ENCODE measurements around the gene MAPK8. TPM values are rescaled to one million over a fixed set of nuclear protein-coding genes. Genes with fewer than 3 reads are reported as not detected.

Gene MAPK8
- total and polyA plus RNA-seq, 2 of the 4 experiments (the other 2 are of a cell fraction) = 41.5 to 54.7 TPM

- Histone ChIP-seq H3K4me1 (ENCODE audit: control insufficient read depth, insufficient read depth, low read length) (peaks cover 14% of the 10 kb centered on the region), H3K27me3 (ENCODE audit: control insufficient read depth, insufficient read depth, low read length) (no peaks in the 10 kb centered on the region), H3K79me1 (ENCODE audit: low read depth in 1 of 2, low read length in 2 of 2) (peaks cover 15 to 60% of the 10 kb centered on the region in 2 experiments), H3K56ac (ENCODE audit: extremely low read depth, insufficient read depth, low read length) (no peak overlapping the region), H4K8ac (ENCODE audit: low read depth in 2 of 2, low read length in 2 of 2) (peak overlapping the region in 1 of 2 experiments; percentile 45; a peak in 2 of 4 replicates), H2BK20ac (ENCODE audit: low read depth, low read length) (no peak overlapping the region), H2BK15ac (ENCODE audit: low read depth, low read length) (no peak overlapping the region), H3K14ac (replicated peaks; ENCODE audit: low read depth, low read length) (0 out of 2 replicates have a peak overlapping the region, but pooled peaks have one; percentile 25), H3K9me1 (ENCODE audit: insufficient read depth, low read length) (peaks cover 10% of the 10 kb centered on the region; the same call in 1 of the 2 replicates), H4K5ac (ENCODE audit: low read depth, low read length) (peak overlapping the region; percentile 19; the same call in 1 of the 2 replicates), H3K27ac (ENCODE audit: insufficient read depth, low read length) (no peak overlapping the region), H3K4me2 (ENCODE audit: low read depth, low read length) (0 out of 2 replicates have a peak overlapping the region, but pooled peaks have one; percentile 1), H4K91ac (ENCODE audit: insufficient read depth, low read depth, low read length) (peak overlapping the region; percentile 39), H4K20me1 (ENCODE audit: insufficient read depth, low read length) (no peaks in the 10 kb centered on the region; the same call in 1 of the 2 replicates), H3K9me3 (ENCODE audit: control insufficient read depth, insufficient read depth, low read length) (no peaks in the 10 kb centered on the region), H3K4ac (ENCODE audit: low read depth, low read length) (peak overlapping the region; percentile 69), H2BK5ac (ENCODE audit: low read depth, low read length, poor library complexity, severe bottlenecking) (peak overlapping the region; percentile 21), H2AK5ac (ENCODE audit: low read depth, low read length) (no peak overlapping the region; the same call in 1 of the 2 replicates), H3K23ac (ENCODE audit: low read depth, low read length) (no peak overlapping the region; the same call in none of the 2 replicates), H3K4me3 (ENCODE audit: insufficient read depth, low read depth, low read length) (no peak overlapping the region), H2AFZ (replicated peaks; ENCODE audit: low read length, poor library complexity) (peak overlapping the region; percentile 8), H3K36me3 (ENCODE audit: control insufficient read depth, insufficient read depth, low read length) (no peaks in the 10 kb centered on the region), H3K18ac (ENCODE audit: low read depth, low read length) (peak overlapping the region; percentile 74), H2AK9ac (replicated peaks; ENCODE audit: low read depth, low read length, poor library complexity) (no peak overlapping the region), H3K9ac (ENCODE audit: low read depth, low read length) (no peak overlapping the region), H2BK120ac (ENCODE audit: low read depth, low read length) (peak overlapping the region; percentile 16; the same call in 1 of the 2 replicates)
- peak; percentile 15; the same call in 1 of the 2 replicates for ATAC-seq (ENCODE audit: low read depth)
- POLR2A ChIA-PET (ENCODE audit: unreplicated experiment) = no interaction called here
- CTCF ChIA-PET = interaction anchor here (1.3 kb wide), 1 partner anchor 12 kb away, joined by 4 read pairs; no protein-coding TSS in a partner anchor
- intact Hi-C loops (cut with micrococcal nuclease) (no loop called here), in situ Hi-C loops (cut with MboI; ENCODE audit: low sequenced_read_pairs) (no loop called here), dilution Hi-C loops (cut with HindIII; ENCODE audit: low sequenced_read_pairs, unreplicated experiment) (no loop called here)
- TF ChIP-seq RFX5 (IDR thresholded peaks at IDR 0.05; ENCODE audit: low read depth, low read length) (no peak), SMC3 (IDR thresholded peaks at IDR 0.05; ENCODE audit: low read depth, low read length) (no peak), CTCF (conservative IDR thresholded peaks at IDR 0.05; ENCODE audit: low read depth, low read length) (no peak), MAZ (IDR thresholded peaks at IDR 0.05; ENCODE audit: borderline replicate concordance, low read depth, low read length) (no peak), BHLHE40 (IDR thresholded peaks at IDR 0.05; ENCODE audit: low read depth, low read length) (no peak)
- no CpG with 5 or more reads among the region's 5 CpGs for WGBS, 2 experiments (ENCODE audit: extremely low coverage in 2 of 2, insufficient read length in 1 of 2)
- DNase-seq = peak; percentile 12
- BruUV-seq (replicated peaks) = no TSS peak
Measured at GRCh38 chr10:48470115-48470892, 163.8 kb downstream of the MAPK8 start.

All from IMR-90 (cell line).